Measurements from ENCODE around the gene FARS2. TPM values are rescaled to one million over a fixed set of nuclear protein-coding genes. Genes with fewer than 3 reads are reported as not detected.

FARS2 gene
- total RNA-seq, 1 donor, result 29.8 TPM

DNA sequence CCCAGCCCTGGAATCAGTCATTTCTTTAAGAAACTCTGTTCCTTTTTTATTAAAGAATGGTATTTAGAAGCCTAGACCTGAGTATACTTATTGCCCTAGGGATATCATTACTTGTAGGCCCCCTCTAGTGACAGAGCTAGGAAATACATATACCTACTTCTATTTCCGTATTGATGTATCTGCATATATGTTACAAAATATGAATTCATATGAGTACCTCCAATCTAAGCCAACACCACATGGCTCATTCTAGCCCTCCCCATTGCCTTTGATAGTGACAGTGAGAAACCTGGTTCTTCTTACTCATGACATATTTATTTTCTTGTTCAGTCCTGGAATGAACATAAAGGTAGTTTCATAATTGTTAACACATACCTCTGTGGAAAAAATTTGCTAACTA is 137.2 kb downstream of the FARS2 start:
- TF ChIP-seq, protein P1, sequence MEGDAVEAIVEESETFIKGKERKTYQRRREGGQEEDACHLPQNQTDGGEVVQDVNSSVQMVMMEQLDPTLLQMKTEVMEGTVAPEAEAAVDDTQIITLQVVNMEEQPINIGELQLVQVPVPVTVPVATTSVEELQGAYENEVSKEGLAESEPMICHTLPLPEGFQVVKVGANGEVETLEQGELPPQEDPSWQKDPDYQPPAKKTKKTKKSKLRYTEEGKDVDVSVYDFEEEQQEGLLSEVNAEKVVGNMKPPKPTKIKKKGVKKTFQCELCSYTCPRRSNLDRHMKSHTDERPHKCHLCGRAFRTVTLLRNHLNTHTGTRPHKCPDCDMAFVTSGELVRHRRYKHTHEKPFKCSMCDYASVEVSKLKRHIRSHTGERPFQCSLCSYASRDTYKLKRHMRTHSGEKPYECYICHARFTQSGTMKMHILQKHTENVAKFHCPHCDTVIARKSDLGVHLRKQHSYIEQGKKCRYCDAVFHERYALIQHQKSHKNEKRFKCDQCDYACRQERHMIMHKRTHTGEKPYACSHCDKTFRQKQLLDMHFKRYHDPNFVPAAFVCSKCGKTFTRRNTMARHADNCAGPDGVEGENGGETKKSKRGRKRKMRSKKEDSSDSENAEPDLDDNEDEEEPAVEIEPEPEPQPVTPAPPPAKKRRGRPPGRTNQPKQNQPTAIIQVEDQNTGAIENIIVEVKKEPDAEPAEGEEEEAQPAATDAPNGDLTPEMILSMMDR (IDR thresholded peaks at IDR 0.05; ENCODE audit: insufficient read depth, low read depth, low read length), result peak; percentile 63
- peak; percentile 59 for DNase-seq (ENCODE audit: low read depth)
- H3K4me3 ChIP-seq (ENCODE audit: low read depth, low read length), result no peak overlapping the region

DNA sequence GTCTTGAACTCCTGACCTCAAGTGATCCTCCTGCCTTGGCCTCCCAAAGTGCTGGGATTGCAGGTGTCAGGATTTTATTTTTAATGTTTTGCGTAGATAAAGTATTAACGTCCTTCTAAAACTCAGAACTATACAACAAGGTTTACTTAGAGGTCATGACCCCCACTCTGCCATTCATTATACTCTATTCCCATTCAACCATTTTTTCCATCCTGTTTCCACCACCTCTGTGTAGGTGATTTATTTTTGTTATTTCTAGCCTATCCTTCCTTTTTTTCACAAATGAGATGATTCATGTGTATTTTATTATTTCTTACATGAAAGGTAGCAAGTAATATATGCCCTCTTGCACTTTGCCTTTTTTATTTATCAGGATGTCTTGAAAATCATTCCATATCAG is 138.1 kb downstream of the FARS2 start:
- no peak for DNase-seq (ENCODE audit: low read depth)
- TF ChIP-seq, protein P1 (IDR thresholded peaks at IDR 0.05; ENCODE audit: insufficient read depth, low read depth, low read length), result no peak
- no peak overlapping the region for H3K4me3 ChIP-seq (ENCODE audit: low read depth, low read length)

DNA sequence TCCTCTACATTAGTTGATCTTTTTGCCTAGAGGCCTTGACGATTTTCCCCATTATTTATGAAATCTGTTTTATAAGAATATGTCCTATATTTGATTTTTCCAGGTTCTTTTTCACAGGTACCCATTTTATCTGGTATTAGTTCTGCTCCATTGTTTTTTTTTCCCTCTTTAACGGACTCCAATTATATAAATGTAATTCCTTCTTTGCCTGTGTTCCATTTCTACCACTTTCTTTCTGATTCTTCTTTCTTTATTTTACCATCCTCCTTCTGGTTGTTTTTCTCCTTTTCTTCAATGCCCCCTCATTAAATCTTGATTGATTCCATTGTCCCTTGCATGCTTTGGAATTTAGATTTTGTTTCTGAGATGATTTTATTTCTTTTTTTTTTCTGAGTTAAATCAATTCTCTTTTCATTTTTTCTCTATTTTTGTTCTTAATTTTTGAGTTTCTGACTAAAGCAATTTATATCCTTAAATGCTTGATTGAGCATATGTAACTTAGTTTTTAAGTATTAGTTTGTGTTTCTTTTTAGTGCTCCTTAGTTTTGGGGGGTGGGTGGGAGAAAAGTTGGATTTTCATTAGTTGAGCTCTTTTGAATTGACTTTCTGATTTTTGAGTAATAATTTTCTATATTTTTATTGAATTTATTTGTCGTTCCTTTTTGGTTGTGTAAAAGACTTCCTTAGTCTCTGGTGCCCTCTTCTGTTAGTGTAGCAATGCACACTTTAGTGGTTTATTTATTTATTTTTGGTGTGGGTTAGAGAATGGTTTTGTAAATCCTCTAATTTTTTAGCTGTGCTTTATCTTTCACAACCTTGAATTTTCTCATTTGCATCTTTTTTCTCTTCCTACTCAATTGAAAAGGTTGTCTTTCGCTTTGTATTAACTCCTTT is 140.8 kb downstream of the FARS2 start:
- peak; percentile 46 for DNase-seq (ENCODE audit: low read depth)
- no peak overlapping the region for H3K4me3 ChIP-seq (ENCODE audit: low read depth, low read length)
- TF ChIP-seq, protein P1 (IDR thresholded peaks at IDR 0.05; ENCODE audit: insufficient read depth, low read depth, low read length), result peak; percentile 48

DNA sequence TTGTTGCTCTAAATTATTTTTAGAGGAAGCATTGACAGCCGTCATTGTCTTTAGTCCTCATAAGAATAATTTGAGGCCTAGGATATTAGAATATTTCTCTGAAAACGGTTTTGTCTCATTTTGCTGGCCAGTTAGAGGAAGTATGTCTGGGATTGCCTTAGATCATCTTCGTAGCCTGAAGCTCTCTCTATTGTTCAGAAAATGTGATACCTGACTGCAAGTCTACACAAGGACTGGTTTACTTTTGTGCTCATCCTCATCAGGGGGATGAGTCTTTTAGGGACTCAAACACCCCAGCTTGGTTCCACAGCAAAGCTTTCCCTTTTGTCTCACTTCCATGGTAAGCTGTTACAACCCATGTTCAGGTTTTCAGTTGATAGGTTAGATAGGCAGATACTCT is 141.8 kb downstream of the FARS2 start:
- TF ChIP-seq, protein P1 (IDR thresholded peaks at IDR 0.05; ENCODE audit: insufficient read depth, low read depth, low read length), result no peak
- DNase-seq (ENCODE audit: low read depth), result no peak
- H3K4me3 ChIP-seq (ENCODE audit: low read depth, low read length), result no peak overlapping the region

DNA sequence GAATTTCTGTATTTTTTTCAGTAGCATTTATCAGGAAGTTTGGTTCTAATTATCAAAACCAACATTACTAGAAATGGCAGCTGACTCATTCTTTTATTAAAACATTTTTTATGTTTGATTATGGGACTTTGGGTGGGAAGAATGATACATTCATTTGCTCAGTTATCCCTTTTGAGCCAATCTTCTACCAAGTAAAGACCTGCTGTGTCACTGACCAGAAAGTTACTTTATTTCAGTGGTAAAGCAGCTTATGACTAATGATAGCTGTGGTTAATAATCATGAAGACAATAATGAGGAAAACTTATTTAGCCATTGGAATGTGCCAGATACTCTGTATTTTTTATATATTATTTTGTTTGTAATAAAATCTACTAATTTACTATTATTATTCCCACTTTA is 142.3 kb downstream of the FARS2 start:
- no peak for DNase-seq (ENCODE audit: low read depth)
- H3K4me3 ChIP-seq (ENCODE audit: low read depth, low read length), result no peak overlapping the region
- TF ChIP-seq, protein P1 (IDR thresholded peaks at IDR 0.05; ENCODE audit: insufficient read depth, low read depth, low read length), result no peak

DNA sequence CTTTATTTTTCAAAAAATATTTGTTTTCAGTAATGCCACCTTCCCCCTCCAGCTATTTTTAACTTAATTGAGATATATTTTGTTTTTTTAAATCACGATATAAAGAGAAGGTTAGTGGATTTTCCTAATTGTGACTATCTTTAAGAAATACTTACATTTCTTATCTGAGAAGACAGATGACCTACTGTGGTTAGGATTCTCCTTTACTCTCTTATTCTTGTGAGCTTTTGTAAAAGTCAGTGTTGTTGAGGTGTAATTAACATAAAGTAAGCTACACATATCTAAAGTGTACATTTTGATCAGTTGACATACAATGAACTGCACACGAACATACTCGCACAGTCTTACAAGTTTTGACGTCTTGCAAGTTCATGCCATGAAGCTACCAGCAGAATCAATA is 144.7 kb downstream of the FARS2 start:
- no peak overlapping the region for H3K4me3 ChIP-seq (ENCODE audit: low read depth, low read length)
- DNase-seq (ENCODE audit: low read depth), result no peak
- TF ChIP-seq, protein P1 (IDR thresholded peaks at IDR 0.05; ENCODE audit: insufficient read depth, low read depth, low read length), result no peak

Measured in fibroblast of villous mesenchyme (primary cell).